GM12892 (cell line): Measurements from ENCODE around the gene PRKCH.

Source experiments
- DNase-seq: peaks from one replicate; pipeline ENCODE4 v3.0.0; 2011; ENCODE audit not compliant: insufficient read length
- FAIRE-seq: peaks from 2 replicates; lab custom pipeline; 2011; peaks lifted over from hg19 to GRCh38; lab: Jason Lieb, UNC
- POLR2A ChIP-seq: IDR thresholded peaks from 2 replicates; pipeline ENCODE4 v1.6.1; 2011; ENCODE audit warnings: low read depth, low read length, control low read depth
- POLR2AphosphoS5 ChIP-seq: IDR thresholded peaks from 2 replicates; pipeline ENCODE4 v1.6.1; 2011; ENCODE audit warnings: low read depth, low read length, control low read depth
- TAF1 ChIP-seq: IDR thresholded peaks from 2 replicates; pipeline ENCODE4 v1.6.1; 2011; ENCODE audit warnings: low read depth, mild to moderate bottlenecking, control low read depth, low read length, borderline replicate concordance

PRKCH gene

GRCh38 chr14:61553730-61554641, 232.6 kb downstream of the PRKCH start:
- FAIRE-seq (no peak), DNase-seq (no peak)
- no peak for TF ChIP-seq POLR2AphosphoS5
- no peak for TF ChIP-seq TAF1
- TF ChIP-seq POLR2A, result no peak

DNA sequence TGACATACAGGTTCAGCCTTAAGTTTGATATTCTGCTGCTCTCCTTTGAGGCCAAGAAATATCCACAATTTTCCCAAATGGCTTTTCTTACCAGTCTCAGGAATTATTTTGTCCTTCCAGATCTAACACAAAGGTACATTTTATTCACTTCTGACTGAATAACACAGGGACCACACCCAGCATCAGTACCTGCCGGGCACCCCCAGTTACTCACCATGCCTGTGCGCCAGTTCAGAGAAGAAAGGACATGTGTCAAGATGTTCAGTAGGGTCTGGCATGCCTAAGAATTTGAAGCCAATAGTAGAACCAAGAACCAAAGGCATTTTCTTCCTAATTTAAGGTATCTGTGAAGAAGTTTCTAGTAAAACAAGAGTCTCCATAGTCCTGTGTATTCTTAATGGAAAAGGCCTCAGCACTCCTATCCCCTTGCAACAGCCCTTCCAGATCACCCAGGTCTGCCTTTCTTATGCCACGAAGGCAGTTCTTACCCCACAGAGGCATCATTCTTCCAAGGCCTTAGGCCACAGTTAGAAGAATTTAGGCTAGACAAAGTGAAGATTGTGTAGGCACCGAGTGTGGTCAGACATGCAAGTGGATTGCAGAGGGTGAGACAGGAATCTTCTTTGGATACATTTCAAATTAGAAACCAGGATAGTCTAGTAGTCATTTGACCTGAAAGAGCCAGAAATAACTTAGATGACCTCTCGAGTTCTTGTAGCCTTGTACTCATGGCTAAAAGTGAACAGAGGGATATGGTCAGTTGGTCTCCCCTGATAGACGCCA, 233.9 kb downstream of the PRKCH start:
- DNase-seq (no peak), FAIRE-seq (no peak)
- TF ChIP-seq POLR2AphosphoS5 (no peak), POLR2A (no peak), TAF1 (no peak)

DNA sequence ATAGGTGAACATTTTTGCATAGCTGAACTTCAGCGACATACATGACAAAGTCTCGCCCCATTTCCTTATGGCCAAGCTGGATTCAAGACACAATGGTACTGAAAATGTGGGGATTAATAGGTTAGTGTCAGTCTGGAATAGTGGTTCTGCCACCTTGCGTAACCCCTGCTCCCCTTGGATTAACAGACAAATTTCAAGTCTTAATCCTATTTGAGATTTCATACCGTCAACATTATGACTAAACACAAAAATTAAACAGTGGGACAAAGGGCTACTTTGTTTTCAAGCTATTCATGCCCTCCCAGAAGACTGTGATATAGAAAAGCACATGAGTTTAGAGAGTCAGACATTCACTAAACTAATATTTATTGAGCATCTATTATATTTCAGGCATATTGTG, 235.1 kb downstream of the PRKCH start:
- TF ChIP-seq TAF1 (no peak), POLR2AphosphoS5 (no peak), POLR2A (no peak)
- no peak for DNase-seq
- FAIRE-seq, result no peak

DNA sequence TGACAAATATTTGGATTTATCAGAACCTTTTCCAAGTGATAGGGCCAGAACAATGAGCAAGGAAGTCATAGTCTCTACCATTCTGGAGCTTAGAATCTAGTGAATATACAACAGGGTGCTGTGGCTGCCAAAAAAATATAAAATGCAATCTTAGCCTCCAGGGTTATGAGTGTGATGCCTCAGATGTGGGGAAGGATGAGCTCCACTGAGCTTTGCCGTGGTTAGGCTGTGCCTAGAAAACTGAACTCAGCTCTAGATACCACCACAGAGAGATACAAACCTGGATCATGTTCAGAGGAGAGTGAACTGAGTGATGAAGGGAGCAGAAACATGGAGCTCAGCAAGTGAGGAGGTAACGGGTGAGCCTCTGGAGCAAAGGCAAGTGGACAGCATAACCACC, 235.9 kb downstream of the PRKCH start:
- no peak for TF ChIP-seq TAF1
- TF ChIP-seq POLR2A, result no peak
- no peak for TF ChIP-seq POLR2AphosphoS5
- no peak for DNase-seq
- no peak for FAIRE-seq

DNA sequence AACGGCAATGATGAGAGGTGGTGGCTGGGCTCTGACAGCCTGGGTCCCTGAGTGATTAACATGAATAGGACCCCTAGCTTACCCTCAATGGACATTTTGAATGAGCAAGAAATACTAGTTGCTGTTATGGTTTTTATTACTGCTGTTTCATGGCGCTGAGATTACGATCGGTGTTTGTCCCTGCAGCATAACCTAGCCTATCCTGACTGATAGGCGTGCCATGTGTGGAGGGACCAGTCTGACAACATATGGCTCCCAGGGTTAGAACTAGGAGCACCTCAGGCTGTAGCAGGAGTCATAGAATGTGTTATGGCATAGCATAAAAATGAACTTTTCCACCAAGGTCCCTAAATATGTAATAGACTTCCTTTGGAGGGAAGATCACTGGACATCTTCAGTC, 236.5 kb downstream of the PRKCH start:
- DNase-seq, result no peak
- FAIRE-seq, result no peak
- TF ChIP-seq TAF1 (no peak), POLR2A (no peak), POLR2AphosphoS5 (no peak)

DNA sequence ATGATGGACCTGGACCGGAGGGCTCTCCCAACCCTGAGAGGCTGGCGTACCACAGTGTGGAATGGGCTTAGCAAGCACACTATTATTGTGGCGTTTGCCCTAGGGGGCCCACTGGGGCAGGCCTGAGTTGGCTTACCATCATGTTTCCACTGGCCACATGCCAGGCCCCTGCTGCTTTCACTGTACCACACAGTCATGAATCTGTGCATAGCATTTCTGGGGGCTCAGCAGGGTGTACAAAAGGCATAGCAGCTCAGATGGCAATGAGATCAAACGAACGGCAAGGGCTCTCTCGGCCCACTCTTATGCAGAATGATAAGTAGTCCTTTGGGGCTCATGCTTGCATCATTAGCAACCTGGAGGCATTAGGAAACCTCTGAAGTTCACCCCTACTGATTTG, 236.9 kb downstream of the PRKCH start:
- TF ChIP-seq POLR2A (no peak), TAF1 (no peak), POLR2AphosphoS5 (no peak)
- FAIRE-seq (no peak), DNase-seq (no peak)

- DNase-seq (no peak), FAIRE-seq (no peak)
- TF ChIP-seq TAF1, result no peak
- TF ChIP-seq POLR2A, result no peak
- no peak for TF ChIP-seq POLR2AphosphoS5
Measured at GRCh38 chr14:61559641-61560201, 238.3 kb downstream of the PRKCH start.

DNA sequence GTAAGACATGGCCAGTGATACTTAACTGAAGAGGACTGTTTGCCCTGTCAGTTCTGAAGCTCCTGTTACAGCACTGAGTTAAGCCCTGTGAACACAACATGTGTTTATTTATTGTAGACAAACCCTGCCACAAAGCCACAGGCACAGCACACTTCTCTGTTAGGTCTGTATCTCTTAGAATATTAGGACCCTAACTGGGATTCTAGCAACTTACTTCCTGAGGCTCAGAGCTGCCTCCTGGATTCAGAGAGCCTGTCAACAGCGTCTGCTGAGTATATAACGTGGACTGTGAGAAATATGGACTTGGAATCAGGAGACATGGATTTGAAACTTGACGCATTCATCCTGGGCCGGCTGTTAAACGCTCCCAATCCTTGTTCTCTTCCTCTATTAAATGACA, 238.9 kb downstream of the PRKCH start:
- no peak for FAIRE-seq
- DNase-seq, result no peak
- TF ChIP-seq POLR2A (no peak), POLR2AphosphoS5 (no peak), TAF1 (no peak)

GRCh38 chr14:61561104-61561503, 239.7 kb downstream of the PRKCH start:
- no peak for DNase-seq
- TF ChIP-seq TAF1, result no peak
- no peak for TF ChIP-seq POLR2A
- TF ChIP-seq POLR2AphosphoS5, result no peak
- no peak for FAIRE-seq

DNA sequence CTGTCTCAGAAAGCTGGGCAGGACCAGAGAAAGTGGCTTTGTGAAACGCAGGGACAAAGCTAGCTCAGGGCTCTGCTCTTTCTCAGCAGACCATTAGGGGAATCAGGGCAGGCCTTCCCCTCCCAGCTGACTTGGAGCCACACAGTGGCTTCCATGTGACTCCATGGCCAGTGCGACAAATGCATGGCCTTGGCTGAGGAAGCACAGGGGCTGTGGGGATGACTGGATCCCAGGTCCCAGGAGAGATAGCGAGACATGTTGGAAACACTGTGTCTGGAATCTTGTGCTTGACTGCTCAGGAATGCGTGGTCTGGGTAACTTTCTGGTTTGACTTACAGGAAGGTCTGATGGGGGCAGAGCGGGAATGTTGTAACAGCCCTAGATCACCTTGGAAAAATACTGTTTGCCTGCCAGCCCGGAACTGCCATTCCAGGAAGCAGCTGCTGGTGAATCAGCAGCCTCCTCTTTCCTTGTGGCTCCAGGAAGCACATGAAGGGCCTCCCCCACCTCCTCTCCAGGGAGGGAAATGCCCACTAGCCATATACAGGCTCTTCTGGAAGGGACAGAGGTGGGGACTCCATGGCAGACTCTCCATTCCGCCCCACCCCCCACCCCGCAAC, 240.4 kb downstream of the PRKCH start:
- TF ChIP-seq POLR2AphosphoS5 (no peak), TAF1 (no peak), POLR2A (no peak)
- DNase-seq (no peak), FAIRE-seq (no peak)
